B cell (primary cell): ENCODE results near the gene MZB1. TPM values are rescaled to one million over a fixed set of nuclear protein-coding genes. Genes with fewer than 3 reads are reported as not detected.

ENCODE experiments used
- ATAC-seq: fragments of 200-7000 bp; cut with Tn5 transposase; one replicate; pipeline ENCODE4 v1.10.0; 2021; ENCODE audit warnings: low read depth, mild to moderate bottlenecking, moderate number of reproducible peaks, moderate library complexity
- CTCF ChIA-PET: fragments of 350-600 bp; sonication (Branson Sonifier 250); formaldehyde crosslinking; loops from one replicate; lab custom pipeline; 2021; ENCODE audit warnings: antibody characterized with exemption, inconsistent platforms; lab: Charles Lee
- POLR2A ChIA-PET: fragments of 350-600 bp; sonication (Branson Sonifier 250); formaldehyde crosslinking; loops from one replicate; lab custom pipeline; 2021; ENCODE audit warnings: antibody characterized with exemption; lab: Charles Lee
- DNase-seq: peaks from one replicate; pipeline ENCODE4 v3.0.0; 2013
- H2AFZ ChIP-seq: 2 replicates; pipeline ENCODE4 v1.6.1; 2012; ENCODE audit warnings: mild to moderate bottlenecking, low read depth, low read length; ENCODE audit not compliant: insufficient read depth, poor library complexity, severe bottlenecking
- H3K27ac ChIP-seq, 2 donors: 1 replicate in 1 of 2; 2 replicates in 1 of 2; pipeline ENCODE4 v1.5.1; 2012 to 2013; ENCODE audit warnings: low read length in 2 of 2, mild to moderate bottlenecking in 2 of 2, moderate library complexity in 1 of 2
- H3K27me3 ChIP-seq, 4 experiments: fragments of 200-600 bp in 1 of 4; sonication (generic) in 1 of 4; replicated peaks in 1 of 4; 1 replicate in 2 of 4; 2 replicates in 2 of 4; pipeline versions ENCODE4 v1.6.1 to v1.7.0; 2013 to 2016; ENCODE audit warnings: low read length in 3 of 4, mild to moderate bottlenecking in 2 of 4, mixed read lengths in 1 of 4, moderate library complexity in 1 of 4; ENCODE audit not compliant: insufficient read depth in 4 of 4, control insufficient read depth in 3 of 4; ENCODE audit errors: control extremely low read depth in 1 of 4
- H3K36me3 ChIP-seq, 2 experiments: replicated peaks in 1 of 2; 1 replicate in 1 of 2; 2 replicates in 1 of 2; pipeline versions ENCODE4 v1.6.1 to v1.7.1; 2013; ENCODE audit warnings: low read length in 1 of 2; ENCODE audit not compliant: insufficient read depth in 2 of 2, control insufficient read depth in 1 of 2; ENCODE audit errors: control extremely low read depth in 1 of 2, extremely low read depth in 1 of 2
- H3K4me1 ChIP-seq, 2 donors: fragments of 200-600 bp in 1 of 2; sonication (generic) in 1 of 2; 1 replicate in 1 of 2; 2 replicates in 1 of 2; pipeline versions ENCODE4 v1.5.1 to v1.6.1; 2013 to 2017; ENCODE audit warnings: low read length in 2 of 2; ENCODE audit not compliant: control insufficient read depth in 2 of 2, insufficient read depth in 2 of 2
- H3K4me2 ChIP-seq: replicated peaks from 2 replicates; pipeline ENCODE3; 2012; ENCODE audit warnings: mild to moderate bottlenecking, low read depth, low read length; ENCODE audit not compliant: poor library complexity, severe bottlenecking
- H3K4me3 ChIP-seq, 5 experiments: fragments of 200-600 bp in 1 of 5; sonication (generic) in 1 of 5; 1 replicate in 3 of 5; 2 replicates in 2 of 5; pipeline versions ENCODE4 v1.5.1 to v1.7.0; 2011 to 2016; ENCODE audit warnings: low read length in 4 of 5, mild to moderate bottlenecking in 4 of 5, low read depth in 2 of 5, control low read depth in 1 of 5, moderate library complexity in 1 of 5; ENCODE audit not compliant: insufficient read depth in 1 of 5; ENCODE audit errors: control extremely low read depth in 1 of 5, extremely low read depth in 1 of 5
- H3K79me2 ChIP-seq: fragments of 200-600 bp; sonication (generic); one replicate; pipeline ENCODE4 v1.6.0; 2016; ENCODE audit warnings: low read length; ENCODE audit not compliant: control insufficient read depth, insufficient read depth
- H3K9ac ChIP-seq: fragments of 200-600 bp; sonication (generic); 2 replicates; pipeline ENCODE4 v1.6.1; 2017; ENCODE audit warnings: mild to moderate bottlenecking, low read length, moderate library complexity
- H3K9me3 ChIP-seq, 3 donors: one replicate each; pipeline versions ENCODE4 v1.6.1 to v1.7.1; 2013; ENCODE audit warnings: low read length in 2 of 3; ENCODE audit not compliant: control insufficient read depth in 2 of 3, insufficient read depth in 1 of 3; ENCODE audit errors: control extremely low read depth in 1 of 3
- H4K20me1 ChIP-seq: 2 replicates; pipeline ENCODE4 v1.6.0; 2012; ENCODE audit warnings: mild to moderate bottlenecking, low read length; ENCODE audit not compliant: insufficient read depth, control insufficient read depth, poor library complexity, severe bottlenecking
- H3K27ac Mint-ChIP-seq: one replicate; pipeline ENCODE4 v1.8.0; 2021; ENCODE audit warnings: mixed read lengths
- H3K27me3 Mint-ChIP-seq: one replicate; pipeline ENCODE4 v1.8.0; 2021; ENCODE audit warnings: mixed read lengths
- H3K4me1 Mint-ChIP-seq: one replicate; pipeline ENCODE4 v1.8.0; 2021; ENCODE audit warnings: mixed read lengths
- H3K4me3 Mint-ChIP-seq: one replicate; pipeline ENCODE4 v1.8.0; 2021; ENCODE audit warnings: mixed read lengths
- H3K9me3 Mint-ChIP-seq: one replicate; pipeline ENCODE4 v1.8.0; 2022; ENCODE audit warnings: mixed read lengths; ENCODE audit not compliant: insufficient read depth
- CTCF ChIP-seq: fragments of 200-600 bp; IDR thresholded peaks from one replicate; pipeline ENCODE4 v1.8.0; 2022; ENCODE audit warnings: antibody characterized with exemption, mild to moderate bottlenecking
- EZH2 ChIP-seq: IDR thresholded peaks from 2 replicates; pipeline ENCODE4 v1.6.1; 2012; ENCODE audit warnings: borderline replicate concordance, low read depth, mild to moderate bottlenecking, moderate library complexity, low read length; ENCODE audit not compliant: insufficient read depth, poor library complexity, severe bottlenecking
- WGBS: methylation state at CpG from one replicate; pipeline ENCODE4 v1.1.5; 2013; ENCODE audit warnings: missing lambda C conversion rate; ENCODE audit not compliant: insufficient coverage; 5-methylcytosine and 5-hydroxymethylcytosine counted together
- intact Hi-C: fragments of 100-400 bp; cut with micrococcal nuclease; formaldehyde crosslinking; loops from one replicate; pipeline ENCODE4 v1.10.0; 2022
- polyA plus RNA-seq: library from polyadenylated mRNA; depleted of rRNA; stranded (reverse); fragments of >200 nt; gene quantifications from 2 replicates; pipeline ENCODE4 v1.2.3, GENCODE V29; 2012
- total RNA-seq, 2 donors: library from RNA; stranded (reverse); fragments of 120-200 nt in 1 of 2; gene quantifications; 1 replicate in 1 of 2; 2 replicates in 1 of 2; pipeline versions ENCODE4 v1.2.3 to v1.2.4, GENCODE V29; 2013 to 2022

The MZB1 gene
- total and polyA plus RNA-seq, 2 donors (not counting 1 experiment from before 2014, with no cell fraction given), result 72.2 to 306 TPM

GRCh38 chr5:139394123-139394653 lies 4.5 kb upstream of the MZB1 start:
- no peak overlapping the region for H3K27ac ChIP-seq
- no peaks in the 10 kb centered on the region for H3K27me3 ChIP-seq
- ChIA-PET POLR2A (interaction anchor here (8.4 kb wide), 1 partner anchor 53 kb away, joined by 70 read pairs; the partner anchor contains the start of gene PAIP2), CTCF (interaction anchor here (1.0 to 2.7 kb wide), 7 partner anchors 9 to 145 kb away, joined by 3 to 16 read pairs (median 5); partner anchors contain the start of genes PAIP2 and SPATA24)
- Mint-ChIP-seq H3K4me1 (peaks cover 34% of the 10 kb centered on the region), H3K4me3 (peak overlapping the region; percentile 99), H3K9me3 (no peaks in the 10 kb centered on the region), H3K27me3 (no peaks in the 10 kb centered on the region), H3K27ac (no peak overlapping the region)
- peak overlapping the region; percentile 70 for H3K9ac ChIP-seq
- H3K4me3 ChIP-seq, result peak overlapping the region; percentile 69 to 90 (median 80)
- DNase-seq (peak; percentile 80), ATAC-seq (peak; percentile 19)
- peaks cover 7% of the 10 kb centered on the region for H4K20me1 ChIP-seq
- intact Hi-C loops, result loop anchor here (1.0 to 5.0 kb wide), 3 partner anchors 10 to 817 kb away; partner anchors contain the start of genes HSPA9 and SPATA24
- H3K4me2 ChIP-seq, result peak overlapping the region; percentile 91
- H2AFZ ChIP-seq, result peak overlapping the region; percentile 88
- peaks cover 35 to 47% of the 10 kb centered on the region in 2 donors for H3K4me1 ChIP-seq
- 24% methylated on average over 62 of the region's 62 CpGs for WGBS
- H3K79me2 ChIP-seq, result peaks cover 16% of the 10 kb centered on the region
- TF ChIP-seq CTCF, result peak; percentile 86
- TF ChIP-seq EZH2, result no peak
- H3K9me3 ChIP-seq, result peaks cover 0 to 4% (median 0%) of the 10 kb centered on the region in 3 donors
- H3K36me3 ChIP-seq, result no peaks in the 10 kb centered on the region
